H9 (cell line): Measurements from ENCODE around the gene HNRNPA3. TPM values are rescaled to one million over a fixed set of nuclear protein-coding genes. Genes with fewer than 3 reads are reported as not detected.
"Not testable (repeated sequence)": the region's sequence is repeated elsewhere in the genome, so short reads cannot be mapped to it uniquely, and the experiment has no call there.

Source experiments
- DNase-seq: peaks from one replicate; pipeline ENCODE4 v3.0.0-alpha.2; 2017
- H2AFZ ChIP-seq: one replicate; pipeline ENCODE4 v1.6.1; 2013; ENCODE audit warnings: mild to moderate bottlenecking, low read length, control low read depth, moderate library complexity
- H2AK5ac ChIP-seq: 2 replicates; pipeline ENCODE4 v1.6.1; 2013; ENCODE audit warnings: low read length, control low read depth, mixed read lengths; ENCODE audit not compliant: insufficient read length
- H2BK120ac ChIP-seq: one replicate; pipeline ENCODE4 v1.6.1; 2013; ENCODE audit warnings: low read depth, mild to moderate bottlenecking, low read length, control low read depth, inconsistent platforms; ENCODE audit not compliant: poor library complexity, severe bottlenecking
- H2BK12ac ChIP-seq: 2 replicates; pipeline ENCODE4 v1.6.1; 2013; ENCODE audit warnings: low read length, control low read depth, mixed read lengths, low read depth; ENCODE audit not compliant: insufficient read length
- H2BK15ac ChIP-seq: 2 replicates; pipeline ENCODE4 v1.6.1; 2013; ENCODE audit warnings: low read depth, low read length, control low read depth
- H2BK20ac ChIP-seq: one replicate; pipeline ENCODE4 v1.6.1; 2013; ENCODE audit warnings: low read depth, mild to moderate bottlenecking, low read length, control low read depth, inconsistent platforms; ENCODE audit not compliant: poor library complexity, severe bottlenecking
- H2BK5ac ChIP-seq: 2 replicates; pipeline ENCODE4 v1.6.1; 2013; ENCODE audit warnings: low read length, control low read depth, mixed read lengths; ENCODE audit not compliant: insufficient read length
- H3K14ac ChIP-seq: 2 replicates; pipeline ENCODE4 v1.6.1; 2013; ENCODE audit warnings: low read length, control low read depth; ENCODE audit not compliant: insufficient read depth
- H3K18ac ChIP-seq: 2 replicates; pipeline ENCODE4 v1.6.1; 2013; ENCODE audit warnings: low read depth, mild to moderate bottlenecking, mixed read lengths, low read length, control low read depth; ENCODE audit not compliant: insufficient read length
- H3K23ac ChIP-seq: 2 replicates; pipeline ENCODE4 v1.6.1; 2013; ENCODE audit warnings: low read length, control low read depth, mixed read lengths, low read depth; ENCODE audit not compliant: insufficient read length
- H3K23me2 ChIP-seq: 2 replicates; pipeline ENCODE4 v1.6.1; 2013; ENCODE audit warnings: low read depth, mild to moderate bottlenecking, mixed read lengths, low read length, control low read depth; ENCODE audit not compliant: insufficient read length, poor library complexity, severe bottlenecking
- H3K27ac ChIP-seq: 2 replicates; pipeline ENCODE4 v1.5.1; 2013; ENCODE audit warnings: low read length, control low read depth, mixed read lengths, low read depth; ENCODE audit not compliant: insufficient read length
- H3K27me3 ChIP-seq: 2 replicates; pipeline ENCODE4 v1.6.1; 2013; ENCODE audit warnings: low read length, control low read depth, inconsistent platforms; ENCODE audit not compliant: insufficient read depth
- H3K4ac ChIP-seq: 2 replicates; pipeline ENCODE4 v1.6.1; 2013; ENCODE audit warnings: low read depth, mild to moderate bottlenecking, control low read depth, inconsistent platforms, low read length, moderate library complexity
- H3K4me1 ChIP-seq: 2 replicates; pipeline ENCODE4 v1.6.1; 2013; ENCODE audit warnings: low read length, control low read depth, inconsistent platforms; ENCODE audit not compliant: insufficient read depth
- H3K4me2 ChIP-seq: 2 replicates; pipeline ENCODE4 v1.6.1; 2013; ENCODE audit warnings: low read length, control low read depth, mixed read lengths; ENCODE audit not compliant: insufficient read length, insufficient read depth
- H3K56ac ChIP-seq: 2 replicates; pipeline ENCODE4 v1.6.1; 2013; ENCODE audit warnings: low read depth, mild to moderate bottlenecking, mixed read lengths, low read length, control low read depth; ENCODE audit not compliant: insufficient read length
- H3K79me1 ChIP-seq: 2 replicates; pipeline ENCODE4 v1.6.1; 2013; ENCODE audit warnings: low read depth, mild to moderate bottlenecking, moderate library complexity, low read length, control low read depth, inconsistent platforms; ENCODE audit not compliant: insufficient read depth, poor library complexity, severe bottlenecking
- H3K79me2 ChIP-seq: 2 replicates; pipeline ENCODE4 v1.6.1; 2013; ENCODE audit warnings: low read length, control low read depth, inconsistent platforms; ENCODE audit not compliant: insufficient read depth
- H3K9ac ChIP-seq: 2 replicates; pipeline ENCODE4 v1.6.1; 2013; ENCODE audit warnings: low read length, control low read depth, mixed read lengths; ENCODE audit not compliant: insufficient read length; ENCODE audit errors: extremely low read depth
- H3K9me3 ChIP-seq: one replicate; pipeline ENCODE4 v1.6.1; 2013; ENCODE audit warnings: low read depth, low read length, inconsistent platforms; ENCODE audit not compliant: control insufficient read depth
- H3T11ph ChIP-seq: one replicate; pipeline ENCODE4 v1.6.1; 2013; ENCODE audit warnings: mild to moderate bottlenecking, low read length, control low read depth, inconsistent platforms
- H4K20me1 ChIP-seq: one replicate; pipeline ENCODE4 v1.6.1; 2013; ENCODE audit not compliant: control insufficient read depth, insufficient read length, insufficient read depth
- H4K5ac ChIP-seq: 2 replicates; pipeline ENCODE4 v1.6.1; 2013; ENCODE audit warnings: low read depth, mild to moderate bottlenecking, mixed read lengths, low read length, control low read depth; ENCODE audit not compliant: insufficient read length
- H4K8ac ChIP-seq: replicated peaks from 2 replicates; pipeline ENCODE4 v1.6.1; 2013; ENCODE audit warnings: low read length, control low read depth, mixed read lengths, low read depth; ENCODE audit not compliant: insufficient read length
- H4K91ac ChIP-seq: 2 replicates; pipeline ENCODE4 v1.6.1; 2013; ENCODE audit warnings: low read depth, mild to moderate bottlenecking, moderate library complexity, mixed read lengths, low read length, control low read depth; ENCODE audit not compliant: insufficient read length
- H3K27ac Mint-ChIP-seq, 3 experiments: 2 replicates in 2 of 3; 3 replicates in 1 of 3; pipeline ENCODE4 v1.8.0; 2020 to 2021; ENCODE audit warnings: mixed read lengths in 3 of 3, mild to moderate bottlenecking in 1 of 3, moderate library complexity in 1 of 3
- H3K27me3 Mint-ChIP-seq: 2 replicates; pipeline ENCODE4 v1.8.0; 2021; ENCODE audit warnings: low read depth, mild to moderate bottlenecking, moderate library complexity, mixed read lengths
- H3K36me3 Mint-ChIP-seq, 3 experiments: 2 replicates in 2 of 3; 3 replicates in 1 of 3; pipeline ENCODE4 v1.8.0; 2020 to 2021; ENCODE audit warnings: low read depth in 3 of 3, mixed read lengths in 3 of 3; ENCODE audit not compliant: insufficient read depth in 1 of 3
- H3K4me1 Mint-ChIP-seq, 2 experiments: 2 replicates each; pipeline ENCODE4 v1.8.0; 2020; ENCODE audit warnings: mixed read lengths in 2 of 2
- H3K4me3 Mint-ChIP-seq, 2 experiments: 2 replicates in 1 of 2; 3 replicates in 1 of 2; pipeline ENCODE4 v1.8.0; 2020 to 2021; ENCODE audit warnings: mild to moderate bottlenecking in 2 of 2, mixed read lengths in 2 of 2, moderate library complexity in 1 of 2
- H3K9me3 Mint-ChIP-seq, 2 experiments: 2 replicates in 1 of 2; 3 replicates in 1 of 2; pipeline ENCODE4 v1.8.0; 2020; ENCODE audit warnings: mild to moderate bottlenecking in 2 of 2, mixed read lengths in 2 of 2, moderate library complexity in 1 of 2
- WGBS: extraction: QIAGEN DNeasy Blood & Tissue Kit; methylation state at CpG from one replicate; pipeline ENCODE4 v1.1.7; 2013; ENCODE audit warnings: missing lambda C conversion rate, low lambda C conversion rate, mixed read lengths; ENCODE audit not compliant: insufficient read length; ENCODE audit errors: extremely low coverage; 5-methylcytosine and 5-hydroxymethylcytosine counted together
- total RNA-seq: library from RNA; stranded (reverse); gene quantifications from 2 replicates; pipeline ENCODE4 v1.2.1, GENCODE V29; 2021
- TF ChIP-seq, protein P1 (sequence below): fragments of 200-600 bp; sonication (generic); conservative IDR thresholded peaks from 3 replicates; pipeline ENCODE4 v1.8.0; 2021; ENCODE audit warnings: antibody characterized with exemption, mild to moderate bottlenecking

The HNRNPA3 gene
- total RNA-seq, 1 experiment from 2014 or later, result 405 TPM

DNA sequence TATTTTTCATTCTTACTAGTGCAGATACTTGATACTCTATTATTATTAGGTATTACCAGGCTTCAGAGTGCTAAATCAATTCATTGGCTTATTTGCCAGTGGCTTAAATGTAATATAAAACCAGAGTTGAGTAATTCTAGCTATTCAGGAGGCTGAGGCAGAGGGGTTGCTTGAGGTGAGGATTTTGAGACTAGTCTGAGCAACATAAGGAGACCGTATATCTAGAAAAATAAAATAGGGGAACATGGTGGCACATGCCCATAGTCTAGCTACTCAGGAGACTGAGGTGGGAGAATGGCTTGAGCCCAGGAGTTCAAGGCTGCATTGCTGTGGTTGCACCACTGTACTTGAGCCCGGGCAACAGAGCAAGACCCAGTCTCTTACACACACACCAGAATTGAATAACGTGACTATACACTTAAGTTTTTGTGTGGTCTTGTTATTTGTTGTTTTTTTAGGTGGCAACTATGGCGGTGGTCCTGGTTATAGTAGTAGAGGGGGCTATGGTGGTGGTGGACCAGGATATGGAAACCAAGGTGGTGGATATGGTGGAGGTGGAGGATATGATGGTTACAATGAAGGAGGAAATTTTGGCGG is 4.8 kb downstream of the HNRNPA3 start:
- no peak overlapping the region for H2AFZ ChIP-seq
- no peak overlapping the region for H3K4ac ChIP-seq
- Mint-ChIP-seq H3K4me1 (peaks cover 33 to 44% of the 10 kb centered on the region in 2 experiments), H3K4me3 (peak overlapping the region in 1 of 2 experiments; percentile 56; a peak in 2 of 5 replicates), H3K9me3 (no peaks in the 10 kb centered on the region; a peak in 1 of 5 replicates), H3K27ac (peak overlapping the region in 2 of 3 experiments; percentile 67 to 90; a peak in 4 of 7 replicates), H3K27me3 (no peaks in the 10 kb centered on the region), H3K36me3 (peaks cover 71 to 89% (median 82%) of the 10 kb centered on the region in 3 experiments)
- no peak overlapping the region for H3K18ac ChIP-seq
- H3K9me3 ChIP-seq, result no peaks in the 10 kb centered on the region
- H3T11ph ChIP-seq, result no peak overlapping the region
- no peak overlapping the region for H2BK120ac ChIP-seq
- no peak overlapping the region for H4K5ac ChIP-seq
- no peak overlapping the region for H3K9ac ChIP-seq
- peaks cover 19% of the 10 kb centered on the region; the same call in 1 of the 2 replicates for H3K79me2 ChIP-seq
- H2BK5ac ChIP-seq, result no peak overlapping the region
- no CpG with 5 or more reads among the region's 5 CpGs for WGBS
- no peak overlapping the region for H4K8ac ChIP-seq
- H3K23ac ChIP-seq, result no peak overlapping the region
- no peaks in the 10 kb centered on the region; the same call in 1 of the 2 replicates for H3K4me1 ChIP-seq
- H2BK15ac ChIP-seq, result no peak overlapping the region
- H3K27ac ChIP-seq, result no peak overlapping the region
- no peak overlapping the region for H2BK12ac ChIP-seq
- TF ChIP-seq, protein P1, sequence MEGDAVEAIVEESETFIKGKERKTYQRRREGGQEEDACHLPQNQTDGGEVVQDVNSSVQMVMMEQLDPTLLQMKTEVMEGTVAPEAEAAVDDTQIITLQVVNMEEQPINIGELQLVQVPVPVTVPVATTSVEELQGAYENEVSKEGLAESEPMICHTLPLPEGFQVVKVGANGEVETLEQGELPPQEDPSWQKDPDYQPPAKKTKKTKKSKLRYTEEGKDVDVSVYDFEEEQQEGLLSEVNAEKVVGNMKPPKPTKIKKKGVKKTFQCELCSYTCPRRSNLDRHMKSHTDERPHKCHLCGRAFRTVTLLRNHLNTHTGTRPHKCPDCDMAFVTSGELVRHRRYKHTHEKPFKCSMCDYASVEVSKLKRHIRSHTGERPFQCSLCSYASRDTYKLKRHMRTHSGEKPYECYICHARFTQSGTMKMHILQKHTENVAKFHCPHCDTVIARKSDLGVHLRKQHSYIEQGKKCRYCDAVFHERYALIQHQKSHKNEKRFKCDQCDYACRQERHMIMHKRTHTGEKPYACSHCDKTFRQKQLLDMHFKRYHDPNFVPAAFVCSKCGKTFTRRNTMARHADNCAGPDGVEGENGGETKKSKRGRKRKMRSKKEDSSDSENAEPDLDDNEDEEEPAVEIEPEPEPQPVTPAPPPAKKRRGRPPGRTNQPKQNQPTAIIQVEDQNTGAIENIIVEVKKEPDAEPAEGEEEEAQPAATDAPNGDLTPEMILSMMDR, result no peak
- no peak overlapping the region for H3K4me2 ChIP-seq
- DNase-seq, result no peak
- no peak overlapping the region for H4K91ac ChIP-seq
- H3K23me2 ChIP-seq, result no peaks in the 10 kb centered on the region
- H3K14ac ChIP-seq, result no peak overlapping the region
- H3K56ac ChIP-seq, result no peak overlapping the region
- no peaks in the 10 kb centered on the region for H3K79me1 ChIP-seq
- H4K20me1 ChIP-seq, result no peaks in the 10 kb centered on the region
- H2BK20ac ChIP-seq, result no peak overlapping the region
- H2AK5ac ChIP-seq, result no peak overlapping the region
- H3K27me3 ChIP-seq, result no peaks in the 10 kb centered on the region; the same call in 1 of the 2 replicates

DNA sequence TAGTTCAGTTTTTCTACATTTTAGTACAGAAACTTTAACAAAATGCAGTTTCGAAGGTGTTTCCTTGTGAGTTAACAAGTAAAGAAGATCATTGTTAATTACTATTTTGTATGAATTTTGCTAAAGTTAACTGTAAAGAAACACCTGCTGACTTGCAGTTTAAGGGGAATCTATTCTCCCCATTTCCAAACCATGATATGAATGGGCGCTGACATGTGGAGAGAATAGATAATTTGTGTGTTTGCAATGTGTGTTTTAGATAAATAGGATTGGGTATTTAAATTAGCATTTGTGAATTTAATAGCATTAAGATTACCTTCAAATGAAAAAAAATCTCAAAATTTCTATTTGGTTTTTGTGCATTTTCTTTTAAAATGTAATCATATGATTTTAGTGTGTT is 7.2 kb downstream of the HNRNPA3 start:
- H3K23ac ChIP-seq, H3K23me2 ChIP-seq, H3K27me3 Mint-ChIP-seq: not testable (repeated sequence)

More for the DNA sequence above, 7.2 kb downstream of the HNRNPA3 start:
- H3T11ph ChIP-seq, H2BK20ac ChIP-seq, H2BK5ac ChIP-seq, H3K18ac ChIP-seq, H4K5ac ChIP-seq, H3K9me3 ChIP-seq, H3K4me3 Mint-ChIP-seq, H3K4me2 ChIP-seq, H3K9ac ChIP-seq, H3K4ac ChIP-seq, H2AK5ac ChIP-seq, H3K9me3 Mint-ChIP-seq, H4K20me1 ChIP-seq, H3K56ac ChIP-seq, H2BK15ac ChIP-seq, H3K27ac Mint-ChIP-seq, H3K27me3 ChIP-seq, H4K8ac ChIP-seq, H4K91ac ChIP-seq, DNase-seq, H3K27ac ChIP-seq, H2AFZ ChIP-seq, H3K4me1 ChIP-seq, H2BK120ac ChIP-seq, H3K79me1 ChIP-seq, H3K79me2 ChIP-seq, H2BK12ac ChIP-seq, H3K14ac ChIP-seq: not testable (repeated sequence)
- Mint-ChIP-seq H3K4me1 (peaks cover 33 to 34% of the 10 kb centered on the region in 2 experiments), H3K36me3 (peaks cover 59 to 79% (median 73%) of the 10 kb centered on the region in 3 experiments)
- no CpG with 5 or more reads among the region's 2 CpGs for WGBS
